Eye (tissue), 1 donor: ENCODE results near the gene PKDREJ.
A peak's percentile ranks its signal among the peaks of the same experiment; 100 is the strongest.

Experiments used
- DNase-seq: peaks from one replicate; pipeline ENCODE4 v3.0.0-alpha.2; 2015

PKDREJ gene

DNA sequence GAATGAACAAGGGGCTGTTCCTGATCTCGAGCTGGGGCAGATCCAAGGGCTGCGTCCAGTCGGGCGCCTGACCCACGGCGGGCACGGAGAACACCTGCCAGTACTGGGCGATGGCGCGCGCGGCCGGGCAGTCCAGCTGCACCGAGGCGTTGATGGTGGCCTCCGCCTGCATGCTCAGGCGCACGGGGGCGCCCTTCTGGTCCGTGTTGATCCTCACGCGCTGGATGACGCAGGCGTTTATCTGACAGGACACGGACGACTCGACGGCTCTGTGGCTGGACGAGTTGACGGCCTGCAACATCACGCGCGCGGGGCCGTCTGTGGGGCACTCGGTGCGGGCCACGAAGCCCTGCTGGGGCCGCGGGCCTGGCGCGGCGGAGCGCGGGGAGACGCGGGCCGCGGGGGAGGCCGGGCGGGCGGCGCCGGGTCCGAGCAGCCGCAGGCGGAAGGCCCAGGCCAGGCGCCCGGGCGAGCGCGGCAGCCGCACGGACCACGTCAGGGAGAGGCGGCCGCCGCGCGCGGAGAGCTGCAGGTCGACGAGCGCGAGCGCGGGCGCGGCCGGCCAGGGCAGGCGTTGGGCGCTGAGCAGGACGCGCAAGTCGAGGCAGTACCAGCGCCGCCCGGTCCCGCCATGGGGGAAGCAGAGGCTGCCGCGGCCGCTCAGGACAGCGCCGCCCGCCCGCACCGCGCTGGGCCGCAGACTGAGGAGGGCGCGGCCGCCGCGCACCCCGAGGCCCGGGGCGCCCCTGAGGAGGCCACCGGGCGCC, 511 bp downstream of the PKDREJ start:
- DNase-seq = peak; percentile 68

DNA sequence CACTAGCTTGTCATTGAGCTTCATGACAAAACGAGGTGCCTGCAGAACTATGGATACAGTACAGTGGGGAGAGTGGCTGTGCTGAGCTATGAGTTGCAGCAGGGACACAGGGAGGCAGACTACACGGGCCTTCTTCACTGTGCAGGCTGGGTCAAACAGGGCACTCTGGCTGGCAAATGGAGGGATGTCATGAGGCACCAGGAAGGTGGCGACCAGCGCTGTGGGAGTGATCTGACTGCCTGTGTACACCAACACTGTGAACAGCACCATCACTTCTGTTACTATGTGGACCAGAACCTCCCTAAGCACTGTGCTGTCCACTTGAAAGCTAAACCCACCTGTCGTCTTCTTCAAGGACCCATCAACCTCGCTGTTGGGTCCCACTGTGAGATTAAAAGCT, 3.1 kb downstream of the PKDREJ start:
- DNase-seq = no peak

DNA sequence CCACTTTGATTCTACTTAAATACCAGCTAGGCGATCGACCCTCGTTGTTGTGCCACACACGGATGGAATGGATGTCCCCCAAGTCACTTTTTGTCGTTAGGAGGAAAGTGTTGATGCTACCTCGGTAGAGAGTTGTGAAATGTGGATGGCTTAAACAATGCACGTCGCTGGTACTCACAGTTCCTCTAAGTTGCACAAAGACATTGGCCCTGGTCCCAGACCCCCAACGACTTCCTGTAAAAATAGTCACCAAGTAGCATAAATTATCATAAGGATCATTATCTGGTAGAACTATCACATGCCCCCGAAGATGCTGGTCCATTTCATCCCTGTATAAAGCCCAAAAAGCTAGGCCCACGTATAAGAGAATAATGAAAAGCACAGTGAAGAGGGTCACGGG, 3.8 kb downstream of the PKDREJ start:
- DNase-seq = no peak

DNA sequence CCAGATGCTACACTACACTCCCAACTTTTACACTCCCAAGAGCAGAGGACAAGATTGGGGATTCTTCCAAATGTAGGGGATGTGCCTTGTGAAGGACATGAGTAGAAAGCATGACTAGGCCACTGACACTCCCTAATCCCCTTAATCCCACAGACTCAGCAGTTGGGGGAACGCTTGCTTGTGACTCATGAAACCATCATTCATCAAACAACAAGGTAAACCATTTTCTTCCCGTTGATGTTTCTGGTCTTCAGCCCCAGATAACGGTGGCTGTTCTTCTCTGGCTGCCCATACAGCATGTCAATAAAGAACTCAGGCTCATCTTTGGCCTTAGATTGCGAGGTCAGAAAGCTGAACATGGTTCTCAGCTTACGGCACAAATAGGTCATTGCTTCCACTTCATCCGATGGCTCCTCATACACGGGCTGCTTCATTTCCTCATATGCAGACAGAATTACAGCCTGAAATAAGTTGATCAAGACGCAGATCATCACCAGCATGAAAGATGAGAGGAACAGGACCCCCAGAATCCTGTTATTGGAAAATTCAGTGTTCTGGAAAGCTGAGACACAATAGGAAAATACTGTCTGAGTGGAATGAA, 6.7 kb downstream of the PKDREJ start:
- no peak for DNase-seq

DNA sequence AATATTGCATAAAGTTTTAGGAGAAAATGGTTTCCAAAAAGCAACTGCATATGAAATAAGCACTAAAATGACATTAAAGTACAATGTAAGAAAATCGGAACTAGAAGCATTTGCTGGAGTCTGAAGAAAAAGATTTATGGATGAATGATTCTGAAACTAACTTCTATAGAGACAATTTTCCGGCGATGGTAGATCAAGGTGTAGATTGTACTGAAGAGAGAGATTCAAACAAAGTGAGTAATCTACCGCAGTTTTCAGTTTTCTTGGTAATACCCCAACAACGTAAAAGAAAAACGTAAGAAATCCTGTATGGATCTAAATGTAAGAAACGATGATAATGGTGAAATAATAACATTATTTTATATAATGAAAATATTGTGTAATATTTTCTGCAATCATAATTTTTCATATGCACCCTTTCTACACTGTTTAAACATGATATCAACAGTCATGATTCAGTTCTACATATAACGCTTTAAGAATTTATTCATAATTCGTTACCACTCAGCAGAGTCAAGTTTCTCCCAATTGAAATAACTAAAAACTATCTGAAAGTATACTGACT, 11.2 kb downstream of the PKDREJ start:
- no peak for DNase-seq

DNA sequence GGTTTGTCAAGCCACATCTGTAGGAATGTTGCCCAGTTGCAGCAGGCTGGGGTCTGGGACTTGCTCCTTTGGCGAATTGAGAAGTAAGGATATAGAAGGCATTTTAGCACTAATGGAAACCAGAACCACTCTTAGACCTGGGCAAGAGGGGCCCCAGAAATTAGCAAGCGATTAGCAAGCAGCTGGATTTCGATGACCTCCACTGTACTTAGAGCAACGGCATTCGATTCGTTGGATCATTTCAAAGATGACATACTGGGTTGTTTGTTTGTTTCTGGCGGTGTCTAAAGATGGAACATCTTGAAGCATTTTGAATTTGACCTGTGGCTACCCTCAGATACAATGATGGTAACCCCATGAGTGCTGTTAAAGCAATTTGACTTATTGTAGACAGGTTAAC, 11.9 kb downstream of the PKDREJ start:
- no peak for DNase-seq

DNA sequence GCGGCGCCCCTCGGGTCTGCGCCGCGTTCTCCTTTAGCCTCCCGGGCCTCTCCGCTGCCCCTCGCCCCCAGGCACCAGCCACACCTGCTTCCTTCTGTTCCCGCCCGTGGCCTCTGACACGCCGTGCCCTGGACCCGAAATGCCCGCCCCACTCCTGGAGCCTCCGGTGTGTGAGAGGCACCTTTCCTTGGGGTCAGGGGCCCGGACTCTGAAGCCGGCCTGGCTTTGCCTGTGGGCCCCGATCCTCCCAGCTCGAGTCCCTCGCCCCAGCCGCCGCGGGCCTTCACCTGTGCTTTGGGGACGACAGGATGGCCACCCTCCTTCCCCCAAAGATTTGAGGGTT, 12.4 kb downstream of the PKDREJ start:
- DNase-seq = no peak

DNA sequence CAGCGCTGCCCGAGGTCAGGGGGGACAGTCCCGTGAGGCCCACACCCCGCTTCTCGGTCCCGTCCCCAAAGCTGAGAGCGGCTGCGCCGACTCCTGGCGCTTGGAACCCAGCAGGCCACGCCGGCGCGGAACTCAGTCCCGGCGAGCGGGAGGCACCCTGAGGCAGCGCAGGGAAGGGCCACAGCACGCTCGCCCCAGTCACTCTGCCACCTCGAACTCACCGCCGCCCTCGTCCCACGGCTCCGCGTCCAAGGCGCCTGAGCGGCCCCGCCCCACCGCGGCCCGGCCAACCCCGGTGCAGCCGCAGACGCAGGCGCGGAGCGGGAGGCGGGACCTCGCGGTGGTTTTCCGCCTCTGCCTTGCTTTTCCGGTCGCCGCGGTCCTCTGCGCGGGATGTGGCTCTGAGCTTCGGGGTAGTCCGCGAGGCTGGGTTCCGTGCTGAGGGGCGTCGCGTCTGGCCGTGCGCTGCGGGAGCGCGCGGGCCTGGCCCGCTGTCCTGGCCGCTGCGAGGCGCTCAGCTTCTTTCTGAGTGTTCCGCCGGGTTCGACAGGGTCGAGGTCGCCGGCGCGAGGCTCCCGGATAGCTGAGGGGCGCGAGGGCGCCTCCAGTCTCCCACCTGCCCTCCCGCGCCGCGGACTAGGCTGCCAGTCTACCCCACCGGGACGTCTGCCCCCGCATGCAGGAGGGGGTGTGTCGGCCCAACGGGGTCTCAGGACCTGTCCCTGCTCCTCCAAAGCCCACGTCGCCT, 12.9 kb downstream of the PKDREJ start, which contains the start of gene CDPF1:
TSS of gene CDPF1 (minus strand) at position 259 of the 748 bp plus-strand sequence. CDS start 2,009 bp downstream, outside the sequence.
- DNase-seq = peak; percentile 92

DNA sequence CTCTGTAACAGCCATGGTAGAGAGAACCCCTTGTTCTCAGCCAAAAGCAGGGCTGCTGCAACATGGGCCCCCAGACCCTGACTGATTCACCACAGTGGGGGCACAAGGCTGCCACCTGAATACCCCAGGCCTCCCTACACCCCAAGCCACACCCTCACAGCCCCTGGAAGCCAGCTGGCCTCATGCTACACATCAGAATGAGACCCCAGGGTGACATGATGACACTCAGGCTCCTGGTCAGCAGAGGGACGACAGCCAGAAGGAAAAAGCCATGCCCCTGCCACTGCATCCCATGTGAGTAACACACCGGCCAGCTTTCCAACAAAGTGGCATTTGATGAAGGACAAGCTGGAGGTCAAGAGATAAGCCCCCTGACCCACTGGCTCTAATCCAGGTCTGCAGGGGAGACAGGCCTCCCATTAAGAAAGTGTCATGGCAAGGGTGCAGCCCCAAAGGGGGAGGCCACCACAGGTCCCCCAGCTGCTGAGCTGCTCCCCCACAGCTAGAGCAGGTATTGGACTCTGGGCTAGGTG, 15.6 kb downstream of the PKDREJ start:
- no peak for DNase-seq

DNA sequence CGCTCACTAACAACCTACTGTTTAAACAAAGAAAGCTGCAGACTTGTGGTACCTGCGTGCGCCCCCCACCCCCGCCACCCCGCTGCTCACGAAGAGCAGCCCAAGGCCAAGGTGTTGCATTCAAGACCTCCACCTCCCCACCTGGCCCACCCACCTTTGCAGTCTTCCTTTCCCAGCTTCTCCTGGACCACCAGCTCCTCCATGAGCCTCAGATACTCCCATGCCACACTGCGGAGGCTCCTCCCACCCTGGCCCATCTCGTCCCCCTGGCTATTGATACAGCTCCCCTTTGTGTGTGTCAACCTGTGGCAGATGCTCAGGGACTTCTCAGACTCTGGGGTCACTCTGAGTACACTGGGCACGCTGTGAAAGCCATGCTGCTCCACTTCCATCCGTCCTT, 17.0 kb downstream of the PKDREJ start:
- DNase-seq = no peak

DNA sequence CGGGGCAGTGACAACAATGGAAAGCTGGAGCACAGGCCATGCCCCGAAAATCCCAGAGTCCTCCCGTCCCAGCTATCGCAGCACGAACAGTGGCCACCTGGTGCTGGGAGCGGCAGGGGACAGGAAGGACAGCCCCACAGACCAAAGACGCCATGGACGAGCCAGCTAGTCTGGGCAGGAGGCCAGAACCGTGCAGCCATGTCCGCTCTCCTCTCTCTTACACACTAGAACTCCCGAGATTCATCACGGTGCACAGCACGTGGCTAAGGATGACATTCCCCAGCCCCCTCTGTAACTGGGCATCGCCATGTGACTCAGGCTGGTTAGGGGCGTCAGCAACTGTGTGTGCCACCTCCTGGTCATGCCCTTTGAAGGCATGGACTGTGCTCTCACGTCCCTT, 17.6 kb downstream of the PKDREJ start:
- no peak for DNase-seq

DNA sequence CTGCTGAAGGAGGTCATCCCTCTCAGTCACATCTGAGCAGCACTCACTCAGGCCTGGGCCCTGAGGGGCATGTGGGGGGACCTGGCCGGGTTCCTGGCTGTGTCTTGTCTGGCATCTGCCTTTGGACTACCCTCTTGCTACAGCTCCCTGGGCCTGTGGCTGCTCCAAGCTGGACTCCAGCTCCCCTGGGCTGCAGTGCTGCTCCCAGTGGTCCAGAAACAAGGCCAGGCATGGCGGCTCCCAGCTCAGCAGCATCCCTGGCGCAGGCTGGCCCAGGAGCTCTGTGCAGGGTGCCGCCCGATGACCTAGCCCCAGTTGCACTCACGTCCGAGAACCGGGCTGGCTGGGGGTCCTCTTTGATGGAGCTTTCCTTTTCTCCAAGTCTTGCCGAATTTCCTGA, 18.4 kb downstream of the PKDREJ start:
- no peak for DNase-seq

DNA sequence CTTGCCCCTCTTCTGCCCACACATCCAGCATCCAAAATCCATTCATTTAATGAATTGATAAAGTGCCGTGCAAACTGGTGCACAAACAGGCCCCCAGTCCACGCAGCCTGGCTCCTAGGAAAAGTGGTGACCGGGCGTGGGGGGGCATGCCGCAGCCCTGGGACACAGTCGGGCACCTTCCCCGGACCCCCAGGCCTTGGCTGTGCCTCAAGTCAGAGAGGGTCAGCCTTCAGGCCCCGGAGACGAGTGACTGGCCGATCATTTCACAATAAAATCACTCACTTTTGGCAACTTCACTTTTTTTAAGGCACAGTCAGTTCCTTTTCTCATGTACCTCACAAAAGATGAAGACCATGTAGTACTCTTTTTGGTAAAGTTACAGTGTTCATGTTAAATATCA, 21.1 kb downstream of the PKDREJ start:
- no peak for DNase-seq

DNA sequence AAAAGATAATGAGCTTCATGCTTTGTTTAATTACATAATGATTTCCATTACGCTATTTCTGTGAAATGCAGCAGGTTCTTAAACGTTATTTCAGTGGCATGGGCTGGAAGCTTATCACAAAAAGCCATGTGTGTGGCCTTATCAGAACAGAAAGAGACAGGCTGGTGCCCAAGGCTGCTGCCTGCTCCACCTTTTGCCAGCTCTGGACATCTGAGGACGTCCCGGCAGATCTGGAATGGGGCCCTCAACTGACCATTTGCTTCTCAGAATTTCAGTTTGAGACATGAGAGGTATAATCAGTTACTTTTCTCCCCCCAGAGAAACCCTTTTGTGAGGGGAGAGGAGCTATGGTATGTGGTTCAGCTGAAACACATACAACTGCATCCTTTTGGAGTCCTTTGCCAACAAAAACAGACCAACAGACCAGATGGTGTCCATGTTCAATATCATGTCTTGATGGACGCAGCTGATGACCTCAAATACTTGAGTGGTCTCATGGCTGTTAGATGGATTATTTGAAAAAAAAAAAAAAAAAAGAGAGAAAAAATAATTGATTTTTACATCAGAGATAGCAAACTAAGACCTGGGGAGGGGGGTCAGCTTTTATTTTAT, 21.6 kb downstream of the PKDREJ start:
- DNase-seq = no peak

DNA sequence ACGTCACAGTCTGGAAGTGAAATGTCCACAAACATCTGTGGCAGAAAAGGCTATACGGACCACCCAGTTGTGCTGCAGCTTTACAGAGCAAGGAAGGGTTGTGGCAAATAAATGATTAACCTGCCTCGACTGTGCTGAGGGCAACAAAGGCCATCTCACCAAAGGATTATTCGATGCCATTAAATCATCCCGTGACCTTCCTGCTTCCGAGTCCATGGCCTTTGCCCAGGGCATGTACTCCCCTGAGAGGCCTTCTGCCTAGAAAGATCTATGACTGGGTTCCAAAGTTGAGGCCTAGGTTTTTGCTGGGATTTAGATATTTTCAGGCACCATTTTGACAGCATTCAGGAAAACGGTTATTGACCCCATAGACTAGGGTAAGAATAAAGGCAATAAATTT, 22.2 kb downstream of the PKDREJ start:
- DNase-seq = no peak

DNA sequence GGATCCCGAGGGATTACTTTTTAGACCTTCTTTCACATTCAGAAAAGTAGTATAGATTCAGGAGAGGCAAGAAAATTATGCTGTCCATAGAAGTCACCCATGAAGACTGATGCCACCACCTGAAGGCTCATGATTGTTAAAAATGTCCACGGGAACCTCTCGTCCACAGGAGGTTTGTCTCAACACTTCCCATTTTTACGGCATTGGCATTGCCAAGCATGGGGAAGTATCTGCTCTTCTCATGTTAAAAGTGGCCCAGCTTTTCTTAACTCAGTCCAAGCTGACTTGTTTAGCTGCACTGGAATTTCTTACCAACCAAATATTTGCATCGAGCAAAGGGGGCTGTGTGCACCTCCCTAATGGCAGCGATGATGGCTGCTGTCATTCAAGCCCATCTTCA, 22.6 kb downstream of the PKDREJ start:
- DNase-seq = no peak

DNA sequence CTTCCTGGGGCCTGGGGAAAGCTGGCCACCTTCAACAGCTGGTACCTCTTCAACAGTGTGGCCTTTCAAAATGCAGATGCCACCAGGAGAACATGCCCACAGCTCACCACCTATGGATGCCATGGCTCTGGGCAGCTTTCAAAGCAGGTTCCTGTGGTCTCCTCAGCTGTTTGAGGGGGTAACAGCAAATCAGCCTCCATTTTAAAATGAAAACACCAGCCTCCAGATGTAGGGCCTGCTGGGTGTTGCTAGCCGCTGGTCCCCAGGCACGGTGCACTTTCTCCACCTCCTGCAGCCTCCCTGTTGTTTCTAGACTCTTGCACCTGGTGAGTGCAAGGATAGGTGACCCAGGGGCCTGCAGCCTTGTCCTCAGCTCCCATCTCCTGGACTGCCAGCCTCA, 23.1 kb downstream of the PKDREJ start:
- no peak for DNase-seq

DNA sequence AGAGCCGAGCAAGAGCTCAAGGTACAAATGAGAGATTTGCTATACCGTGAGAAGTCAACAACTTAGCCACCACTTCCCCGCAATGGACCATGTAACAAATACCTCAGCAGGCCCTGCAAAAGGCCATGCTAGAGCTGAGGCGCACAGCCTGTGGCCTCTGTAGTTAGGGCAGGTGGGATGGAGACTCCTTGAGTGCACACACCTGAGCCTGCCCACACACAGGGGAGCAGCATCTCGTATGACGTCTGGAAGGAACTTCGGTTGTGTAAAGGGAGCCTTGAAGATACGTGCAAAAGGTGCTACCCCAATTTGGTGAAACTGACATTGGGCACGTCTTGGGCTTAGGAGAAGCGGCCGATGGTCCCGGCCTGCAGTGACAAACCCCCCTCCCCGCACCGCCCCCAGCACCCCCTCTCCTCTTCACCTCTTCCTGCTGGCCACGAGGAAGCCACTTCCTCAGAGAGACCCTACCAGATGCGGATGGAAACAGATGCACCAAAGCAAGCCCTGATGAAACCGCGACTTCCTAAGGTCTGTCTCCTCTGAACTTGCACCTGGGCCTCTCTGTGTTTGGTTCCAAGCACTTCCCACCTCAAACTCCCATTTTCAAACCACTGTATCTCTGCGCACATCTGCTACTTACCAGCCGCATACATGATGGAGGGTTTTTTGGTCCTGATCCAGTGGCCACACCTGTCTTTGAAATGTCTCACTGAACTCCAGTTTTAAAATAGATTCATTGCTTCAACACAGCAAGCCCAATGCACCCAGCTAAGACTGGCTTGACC, 23.7 kb downstream of the PKDREJ start:
- DNase-seq = no peak

DNA sequence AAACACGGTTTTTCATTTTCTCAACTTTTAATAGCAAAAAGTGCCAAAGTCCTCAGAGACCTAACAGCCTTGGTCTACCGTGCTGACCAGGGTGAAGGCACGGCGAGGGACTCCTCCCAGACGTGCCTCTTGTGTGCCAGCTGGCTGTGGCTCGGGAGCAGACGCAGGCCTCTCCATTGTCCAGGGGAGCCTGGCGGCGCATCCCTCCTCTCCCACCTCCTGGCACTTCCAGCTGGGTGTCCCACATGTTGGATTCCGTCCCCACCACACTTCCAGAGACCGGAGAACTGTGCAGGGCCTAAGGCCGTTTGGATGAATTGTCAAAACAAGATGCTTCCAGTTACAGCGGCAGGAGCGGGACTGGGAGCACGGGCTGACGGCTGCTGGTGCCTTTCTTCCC, 24.6 kb downstream of the PKDREJ start:
- peak; percentile 6 for DNase-seq

DNA sequence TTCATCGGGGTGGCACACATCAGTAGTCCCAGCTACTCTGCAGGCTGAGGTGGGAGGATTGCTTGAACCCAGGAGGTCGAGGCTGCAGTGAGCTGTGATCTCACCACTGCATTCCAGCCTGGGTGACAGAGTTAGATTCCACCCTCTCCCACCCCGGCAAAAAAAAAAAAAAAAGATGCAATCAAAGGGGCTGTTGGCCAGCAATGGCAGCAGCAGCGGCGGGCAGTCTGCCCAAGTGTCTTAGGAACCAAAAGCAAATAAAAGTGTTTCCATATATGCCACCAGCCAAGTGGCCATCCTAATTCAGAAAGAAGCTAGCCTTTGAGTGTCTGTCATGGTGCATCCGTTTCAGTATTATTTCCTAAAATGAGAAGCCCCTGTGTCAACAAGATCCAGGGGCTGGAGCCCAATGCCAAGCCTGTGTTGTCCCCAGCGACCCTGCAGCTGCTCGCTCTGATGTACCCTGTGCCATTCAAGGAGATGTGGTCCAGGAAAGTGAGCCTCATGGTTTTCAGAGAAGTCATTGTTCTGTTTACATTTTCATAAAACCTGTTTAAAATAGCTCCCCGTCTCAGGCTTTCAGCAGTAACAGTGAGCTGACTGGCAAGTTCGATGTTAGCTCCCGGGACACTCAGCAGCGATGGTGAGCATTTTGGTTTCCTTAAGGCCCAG, 25.6 kb downstream of the PKDREJ start:
- DNase-seq = no peak

DNA sequence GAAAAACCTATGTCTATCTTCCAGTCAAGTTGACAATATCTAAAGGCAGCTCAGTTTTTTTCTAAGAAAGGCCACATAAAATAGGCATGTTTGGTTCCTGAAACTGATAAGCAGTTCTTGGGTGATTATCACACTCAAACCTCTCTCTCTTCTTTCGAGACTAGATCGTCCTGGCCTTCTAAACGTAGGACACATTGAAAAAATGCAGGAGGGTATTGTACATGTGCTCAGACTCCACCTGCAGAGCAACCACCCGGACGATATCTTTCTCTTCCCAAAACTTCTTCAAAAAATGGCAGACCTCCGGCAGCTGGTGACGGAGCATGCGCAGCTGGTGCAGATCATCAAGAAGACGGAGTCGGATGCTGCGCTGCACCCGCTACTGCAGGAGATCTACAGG, 28.2 kb downstream of the PKDREJ start:
- no peak for DNase-seq

DNA sequence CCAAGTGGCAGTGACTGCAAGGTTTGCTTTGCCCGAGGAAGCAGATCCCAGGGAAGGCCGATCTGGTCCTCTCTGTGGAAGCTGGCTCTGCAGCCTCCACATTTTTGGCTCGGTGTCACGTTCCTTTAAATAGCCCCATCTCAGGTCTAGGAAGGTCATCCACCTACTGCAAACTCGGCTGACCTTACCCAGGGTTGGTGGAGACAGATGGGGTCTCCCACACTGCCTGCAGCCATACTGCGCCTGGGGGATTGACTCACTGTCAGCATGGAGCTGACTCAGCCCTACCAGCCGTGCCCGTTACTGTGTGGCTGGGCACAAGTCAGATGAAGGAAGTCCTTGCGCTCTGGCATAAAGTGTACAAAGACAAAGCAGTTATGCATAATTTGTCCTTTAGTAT, 29.9 kb downstream of the PKDREJ start:
- no peak for DNase-seq
